Mesothelial cell of epicardium (in vitro differentiated cells): ENCODE results near the gene INHBC. TPM values are rescaled to one million over a fixed set of nuclear protein-coding genes. Genes with fewer than 3 reads are reported as not detected.
A peak's percentile ranks its signal among the peaks of the same experiment; 100 is the strongest.

Experiments used
- DNase-seq, 2 experiments: peaks; one replicate each; pipeline ENCODE4 v3.0.0; 2021; ENCODE audit warnings: low spot score in 2 of 2; ENCODE audit not compliant: unreplicated experiment in 2 of 2
- H3K27ac Mint-ChIP-seq: 2 replicates; pipeline ENCODE4 v1.8.0; 2021; ENCODE audit warnings: mixed read lengths
- H3K27me3 Mint-ChIP-seq: 2 replicates; pipeline ENCODE4 v1.8.0; 2021; ENCODE audit warnings: low read depth, mixed read lengths
- H3K36me3 Mint-ChIP-seq: 2 replicates; pipeline ENCODE4 v1.8.0; 2021; ENCODE audit warnings: mixed read lengths
- H3K4me1 Mint-ChIP-seq: 2 replicates; pipeline ENCODE4 v1.8.0; 2021; ENCODE audit warnings: mixed read lengths
- H3K4me3 Mint-ChIP-seq: 2 replicates; pipeline ENCODE4 v1.8.0; 2021; ENCODE audit warnings: mild to moderate bottlenecking, moderate library complexity, mixed read lengths
- H3K9me3 Mint-ChIP-seq: 2 replicates; pipeline ENCODE4 v1.8.0; 2021; ENCODE audit warnings: mixed read lengths
- CTCF ChIP-seq: fragments of 200-600 bp; sonication (generic); IDR thresholded peaks from one replicate; pipeline ENCODE4 v1.5.0; 2021; ENCODE audit warnings: antibody characterized with exemption; ENCODE audit not compliant: unreplicated experiment
- total RNA-seq: library from RNA; stranded (reverse); gene quantifications from 3 replicates; pipeline ENCODE4 v1.2.1, GENCODE V29; 2021

The INHBC gene
- total RNA-seq, 1 donor from 2014 or later, result 0.31 TPM

- H3K9me3 Mint-ChIP-seq, result no peaks in the 10 kb centered on the region
- H3K4me3 Mint-ChIP-seq, result peak within 1 kb of the TSS; percentile 95
- no peaks in the 10 kb centered on the region for H3K27me3 Mint-ChIP-seq
- DNase-seq, result peak; percentile 90 to 96
- H3K27ac Mint-ChIP-seq, result peak within 1 kb of the TSS; percentile 100
- TF ChIP-seq CTCF, result no peak
- H3K4me1 Mint-ChIP-seq, result peaks cover 29% of the 10 kb centered on the region
- no peaks in the 10 kb centered on the region for H3K36me3 Mint-ChIP-seq
Observed at GRCh38 chr12:57430931-57431566, 3.5 kb upstream of the INHBC start, which contains the start of gene R3HDM2. Gene R3HDM2, minus strand, starts transcription at chr12:57431043. Its CDS starts 120,615 bp downstream, at chr12:57310428.

GRCh38 chr12:57431654-57432188 is 2.9 kb upstream of the INHBC start:
- no peak for TF ChIP-seq CTCF
- peak overlapping the region; percentile 99 for H3K27ac Mint-ChIP-seq

GRCh38 chr12:57433370-57433769 is 1.2 kb upstream of the INHBC start:
- no peaks in the 10 kb centered on the region for H3K36me3 Mint-ChIP-seq
- no peaks in the 10 kb centered on the region for H3K27me3 Mint-ChIP-seq
- H3K9me3 Mint-ChIP-seq, result no peaks in the 10 kb centered on the region
- no peak overlapping the region for H3K4me3 Mint-ChIP-seq
- no peak for TF ChIP-seq CTCF
- no peak for DNase-seq
- peaks cover 25% of the 10 kb centered on the region for H3K4me1 Mint-ChIP-seq
- no peak overlapping the region for H3K27ac Mint-ChIP-seq

More at GRCh38 chr12:57431654-57432188, 2.9 kb upstream of the INHBC start:
- H3K27me3 Mint-ChIP-seq, result no peaks in the 10 kb centered on the region
- H3K9me3 Mint-ChIP-seq, result no peaks in the 10 kb centered on the region
- DNase-seq, result no peak
- no peaks in the 10 kb centered on the region for H3K36me3 Mint-ChIP-seq
- peaks cover 29% of the 10 kb centered on the region for H3K4me1 Mint-ChIP-seq
- H3K4me3 Mint-ChIP-seq, result peak overlapping the region; percentile 81

GRCh38 chr12:57435293-57435692 is 709 bp downstream of the INHBC start:
- Mint-ChIP-seq H3K27me3 (no peaks in the 10 kb centered on the region), H3K27ac (peak overlapping the region; percentile 75), H3K4me3 (peak overlapping the region; percentile 20), H3K36me3 (no peaks in the 10 kb centered on the region), H3K4me1 (peaks cover 16% of the 10 kb centered on the region), H3K9me3 (no peaks in the 10 kb centered on the region)
- no peak for DNase-seq
- no peak for TF ChIP-seq CTCF

GRCh38 chr12:57438400-57438799 is 3.8 kb downstream of the INHBC start:
- Mint-ChIP-seq H3K27me3 (no peaks in the 10 kb centered on the region), H3K27ac (no peak overlapping the region), H3K36me3 (no peaks in the 10 kb centered on the region), H3K4me3 (no peak overlapping the region), H3K4me1 (peaks cover 4% of the 10 kb centered on the region), H3K9me3 (peaks cover 3% of the 10 kb centered on the region)
- no peak for TF ChIP-seq CTCF
- no peak for DNase-seq
